HEK293 (cell line): ENCODE data around the gene EIPR1.

Experiments
- CTCF ChIA-PET: fragments of 350-600 bp; formaldehyde crosslinking; extraction: SDS; loops from one replicate; lab custom pipeline; 2021; ENCODE audit warnings: antibody characterized with exemption; lab: Yijun Ruan, JAX
- POLR2A ChIA-PET: fragments of 300-600 bp; formaldehyde crosslinking; extraction: SDS; loops from one replicate; lab custom pipeline; 2020; ENCODE audit warnings: antibody characterized with exemption, inconsistent platforms; lab: Yijun Ruan, JAX
- H3K27ac ChIP-seq: fragments of 200-500 bp; sonication (Bioruptor generic); 2 replicates; pipeline ENCODE4 v1.5.1; 2014; ENCODE audit warnings: low read depth, low read length, control low read depth, inconsistent platforms; ENCODE audit errors: extremely low read depth
- H3K36me3 ChIP-seq, 2 experiments: fragments of 200-500 bp in 1 of 2; sonication (Bioruptor generic) in 1 of 2; 1 replicate in 1 of 2; 2 replicates in 1 of 2; pipeline ENCODE4 v1.5.1; 2014 to 2017; ENCODE audit warnings: inconsistent platforms in 2 of 2, low read length in 2 of 2; ENCODE audit not compliant: control insufficient read depth in 2 of 2, insufficient read depth in 1 of 2
- H3K4me1 ChIP-seq: fragments of 200-500 bp; sonication (Bioruptor generic); 2 replicates; pipeline ENCODE4 v1.5.1; 2014; ENCODE audit warnings: mild to moderate bottlenecking, low read length, inconsistent platforms; ENCODE audit not compliant: control insufficient read depth, insufficient read depth
- H3K4me3 ChIP-seq: 2 replicates; pipeline ENCODE4 v1.5.1; 2011; ENCODE audit warnings: low read depth, mild to moderate bottlenecking, control low read depth, low read length, moderate library complexity
- H3K9me3 ChIP-seq: fragments of 200-500 bp; sonication (Bioruptor generic); 2 replicates; pipeline ENCODE4 v1.5.1; 2014; ENCODE audit warnings: low read depth, low read length, inconsistent platforms; ENCODE audit not compliant: control insufficient read depth, insufficient read depth
- GLIS1 ChIP-seq: fragments of 450-650 bp; formaldehyde crosslinking; IDR thresholded peaks from 2 replicates; pipeline ENCODE4 v1.5.1; 2016; ENCODE audit warnings: missing biosample characterization, missing genetic modification characterization
- HOXC10 ChIP-seq: sonication (generic); formaldehyde crosslinking; IDR thresholded peaks from 2 replicates; pipeline ENCODE4 v1.8.1; 2023; ENCODE audit warnings: mild to moderate bottlenecking, missing genetic modification reagents
- KLF10 ChIP-seq: fragments of 450-650 bp; IDR thresholded peaks from 2 replicates; pipeline ENCODE4 v1.5.1; 2018; ENCODE audit warnings: missing biosample characterization, mild to moderate bottlenecking, missing genetic modification characterization
- MEIS1 ChIP-seq: sonication (generic); formaldehyde crosslinking; IDR thresholded peaks from 2 replicates; pipeline ENCODE4 v1.8.1; 2022; ENCODE audit warnings: missing genetic modification reagents, mild to moderate bottlenecking, borderline replicate concordance
- MYNN ChIP-seq: fragments of 450-650 bp; formaldehyde crosslinking; IDR thresholded peaks from 2 replicates; pipeline ENCODE4 v1.5.1; 2016; ENCODE audit warnings: missing biosample characterization, missing genetic modification characterization, borderline replicate concordance
- PRDM6 ChIP-seq: fragments of 450-650 bp; formaldehyde crosslinking; IDR thresholded peaks from 2 replicates; pipeline ENCODE4 v1.5.1; 2017; ENCODE audit warnings: missing biosample characterization, missing genetic modification characterization
- WT1 ChIP-seq: fragments of 450-650 bp; formaldehyde crosslinking; IDR thresholded peaks from 2 replicates; pipeline ENCODE4 v1.5.1; 2016; ENCODE audit warnings: missing biosample characterization, missing genetic modification characterization
- YY2 ChIP-seq: fragments of 450-650 bp; formaldehyde crosslinking; IDR thresholded peaks from 2 replicates; pipeline ENCODE4 v1.5.1; 2016; ENCODE audit warnings: missing biosample characterization, missing genetic modification characterization
- ZBTB17 ChIP-seq: fragments of 450-650 bp; formaldehyde crosslinking; IDR thresholded peaks from 2 replicates; pipeline ENCODE4 v1.5.1; 2016; ENCODE audit warnings: missing biosample characterization, missing genetic modification characterization
- ZNF146 ChIP-seq: fragments of 450-650 bp; formaldehyde crosslinking; IDR thresholded peaks from 2 replicates; pipeline ENCODE4 v1.5.1; 2016; ENCODE audit warnings: missing biosample characterization, missing genetic modification characterization
- ZNF280D ChIP-seq: fragments of 450-650 bp; formaldehyde crosslinking; IDR thresholded peaks from 2 replicates; pipeline ENCODE4 v1.5.1; 2016; ENCODE audit warnings: missing biosample characterization, missing genetic modification characterization
- ZNF433 ChIP-seq: fragments of 450-650 bp; formaldehyde crosslinking; IDR thresholded peaks from 2 replicates; pipeline ENCODE4 v1.5.1; 2016; ENCODE audit warnings: missing biosample characterization, missing genetic modification characterization, low read depth
- ZNF664 ChIP-seq: fragments of 450-650 bp; formaldehyde crosslinking; IDR thresholded peaks from 2 replicates; pipeline ENCODE4 v1.5.1; 2016; ENCODE audit warnings: missing biosample characterization, missing genetic modification characterization
- ZSCAN23 ChIP-seq: fragments of 450-650 bp; formaldehyde crosslinking; IDR thresholded peaks from 2 replicates; pipeline ENCODE4 v1.5.1; 2016; ENCODE audit warnings: missing biosample characterization, missing genetic modification characterization

EIPR1 gene

GRCh38 chr2:3139906-3140305, 237.7 kb downstream of the EIPR1 start:
- Histone ChIP-seq H3K9me3 (no peaks in the 10 kb centered on the region), H3K4me1 (no peaks in the 10 kb centered on the region), H3K4me3 (no peak overlapping the region), H3K36me3 (no peaks in the 10 kb centered on the region), H3K27ac (no peak overlapping the region)
- ChIA-PET POLR2A (no interaction called here), CTCF (no interaction called here)
- no peak for TF ChIP-seq WT1 (tag by site-specific recombination)
- no peak for TF ChIP-seq ZNF433 (tag by site-specific recombination)
- no peak for TF ChIP-seq ZSCAN23 (tag by site-specific recombination)
- no peak for TF ChIP-seq HOXC10
- TF ChIP-seq PRDM6 (tag by site-specific recombination) = no peak
- no peak for TF ChIP-seq ZBTB17 (tag by site-specific recombination)
- TF ChIP-seq ZNF280D = no peak
- no peak for TF ChIP-seq KLF10 (tag by site-specific recombination)
- no peak for TF ChIP-seq ZNF664 (tag by site-specific recombination)
- no peak for TF ChIP-seq GLIS1
- TF ChIP-seq MEIS1 (CRISPR knock-in tag) = no peak
- no peak for TF ChIP-seq YY2 (tag by site-specific recombination)
- TF ChIP-seq ZNF146 = no peak
- TF ChIP-seq MYNN (tag by site-specific recombination) = no peak
